GM12874 (cell line): ENCODE data around the gene PRSS12.

Experiments
- TF ChIP-seq, protein P1 (sequence below): IDR thresholded peaks from 2 replicates; pipeline ENCODE4 v1.5.1; 2011; ENCODE audit warnings: low read depth, mild to moderate bottlenecking, control low read depth, low read length, moderate library complexity; ENCODE audit not compliant: insufficient read depth

The PRSS12 gene

DNA sequence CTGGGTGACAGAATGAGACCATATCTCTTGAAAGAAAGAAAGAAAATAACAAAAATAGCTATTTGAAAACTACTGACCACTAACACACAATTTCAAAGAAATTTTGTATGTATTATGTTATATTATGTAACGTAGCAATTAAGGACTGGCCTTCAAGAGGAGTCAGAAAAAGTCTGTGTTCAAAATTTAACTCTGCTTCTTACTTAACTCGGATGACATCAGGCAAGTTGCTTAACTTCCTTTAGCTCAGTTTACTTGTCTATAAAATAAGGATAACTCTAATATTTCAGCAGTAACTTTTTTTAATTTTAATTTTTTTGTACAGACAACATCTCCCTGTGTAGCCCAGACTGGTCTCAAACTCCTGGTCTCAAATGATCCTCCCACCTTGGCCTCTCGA, 14.6 kb upstream of the PRSS12 start:
- TF ChIP-seq, protein P1, sequence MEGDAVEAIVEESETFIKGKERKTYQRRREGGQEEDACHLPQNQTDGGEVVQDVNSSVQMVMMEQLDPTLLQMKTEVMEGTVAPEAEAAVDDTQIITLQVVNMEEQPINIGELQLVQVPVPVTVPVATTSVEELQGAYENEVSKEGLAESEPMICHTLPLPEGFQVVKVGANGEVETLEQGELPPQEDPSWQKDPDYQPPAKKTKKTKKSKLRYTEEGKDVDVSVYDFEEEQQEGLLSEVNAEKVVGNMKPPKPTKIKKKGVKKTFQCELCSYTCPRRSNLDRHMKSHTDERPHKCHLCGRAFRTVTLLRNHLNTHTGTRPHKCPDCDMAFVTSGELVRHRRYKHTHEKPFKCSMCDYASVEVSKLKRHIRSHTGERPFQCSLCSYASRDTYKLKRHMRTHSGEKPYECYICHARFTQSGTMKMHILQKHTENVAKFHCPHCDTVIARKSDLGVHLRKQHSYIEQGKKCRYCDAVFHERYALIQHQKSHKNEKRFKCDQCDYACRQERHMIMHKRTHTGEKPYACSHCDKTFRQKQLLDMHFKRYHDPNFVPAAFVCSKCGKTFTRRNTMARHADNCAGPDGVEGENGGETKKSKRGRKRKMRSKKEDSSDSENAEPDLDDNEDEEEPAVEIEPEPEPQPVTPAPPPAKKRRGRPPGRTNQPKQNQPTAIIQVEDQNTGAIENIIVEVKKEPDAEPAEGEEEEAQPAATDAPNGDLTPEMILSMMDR, result no peak

DNA sequence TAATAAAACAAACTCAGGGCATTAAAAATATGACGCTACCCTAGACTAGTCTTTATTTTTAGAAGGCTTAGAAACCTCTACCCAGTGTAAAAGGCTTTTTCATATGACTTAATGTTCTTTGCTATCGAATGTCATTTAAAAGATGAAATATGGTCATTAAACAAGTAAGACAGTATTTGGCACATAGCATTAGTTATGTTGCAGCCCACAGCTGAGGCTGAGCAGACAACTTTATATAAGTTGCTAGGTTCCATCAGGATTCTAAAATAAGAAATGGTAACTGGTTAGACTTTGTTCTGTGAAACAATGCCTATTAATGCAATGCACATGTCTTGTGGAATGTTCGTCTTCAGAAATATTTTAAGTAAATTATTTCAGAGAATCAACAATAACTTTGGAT, 10.4 kb upstream of the PRSS12 start:
- TF ChIP-seq, protein P1, result no peak

DNA sequence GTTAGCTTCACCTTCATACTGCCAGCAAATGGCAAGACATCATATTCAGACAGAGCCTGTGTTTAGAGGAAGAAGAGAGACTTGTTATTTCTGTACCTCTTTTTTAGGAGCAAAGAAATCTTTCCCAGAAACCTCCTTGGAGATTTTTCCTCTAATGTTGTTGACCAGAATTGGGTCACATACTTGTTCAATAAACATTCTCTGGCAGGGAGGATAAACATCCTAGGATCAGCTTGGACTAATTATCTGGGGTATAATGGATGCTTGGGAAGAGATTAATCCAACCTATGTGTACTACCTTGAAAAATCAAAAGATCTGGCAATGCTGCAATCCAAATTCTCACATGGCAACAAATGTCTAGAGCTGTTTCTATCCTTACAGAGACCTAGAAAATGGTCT, 8.4 kb upstream of the PRSS12 start:
- TF ChIP-seq, protein P1, result no peak

DNA sequence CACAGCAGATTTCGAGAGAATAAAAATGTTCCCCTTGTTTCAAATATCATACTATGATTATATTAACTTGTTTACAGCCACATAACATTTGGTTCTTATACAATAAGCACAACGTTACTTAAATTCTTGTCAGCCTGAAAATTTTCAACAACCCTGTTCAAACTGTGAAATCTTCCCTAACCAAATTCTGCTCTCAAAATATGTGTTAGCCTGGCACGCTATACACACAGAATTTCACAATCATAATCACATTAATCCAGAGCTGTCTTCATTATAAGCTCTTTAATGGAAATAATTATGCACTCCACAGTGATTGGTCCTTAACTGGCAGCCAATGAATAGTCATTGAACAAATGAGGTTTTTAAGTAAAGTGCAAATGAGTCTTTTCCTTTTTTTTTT, 7.3 kb upstream of the PRSS12 start:
- TF ChIP-seq, protein P1, result no peak

DNA sequence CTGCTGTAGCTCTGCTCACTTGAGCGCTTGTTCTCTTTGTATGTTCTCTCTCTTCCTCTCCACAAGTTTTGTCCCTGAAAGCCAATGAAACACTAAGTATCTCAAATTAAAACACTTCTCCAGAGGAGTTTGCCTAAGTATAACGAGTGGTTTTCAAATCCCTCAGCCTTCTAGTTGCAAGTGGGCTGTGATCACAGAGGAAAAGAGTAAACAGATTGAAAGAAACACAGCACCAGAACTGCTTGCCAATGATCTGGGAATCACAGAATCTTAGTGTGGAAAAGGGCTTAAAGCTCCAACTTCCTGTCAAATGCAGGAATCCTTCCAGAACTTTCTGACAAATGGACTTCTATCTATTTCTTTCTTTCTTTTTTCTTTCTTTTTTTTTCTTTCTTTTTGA, 4.8 kb upstream of the PRSS12 start:
- TF ChIP-seq, protein P1, result no peak

DNA sequence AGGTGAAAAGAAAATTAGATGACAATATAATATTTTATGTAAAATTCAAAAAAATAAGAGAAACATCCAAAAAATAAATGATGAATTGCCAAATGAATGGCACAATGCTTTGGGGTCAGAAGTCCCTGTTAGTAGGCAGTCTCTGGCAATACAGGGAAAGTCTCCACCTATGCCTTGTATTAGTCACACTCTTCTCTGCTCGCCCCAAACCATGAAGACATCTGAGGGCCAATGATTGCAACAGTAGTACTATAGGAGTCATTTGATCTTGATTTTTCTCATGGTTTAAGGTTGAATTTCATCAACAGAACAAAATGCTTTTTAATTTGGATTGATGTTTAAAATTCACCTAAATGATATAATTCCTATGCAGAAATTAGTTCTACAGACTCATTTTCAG, 3.9 kb upstream of the PRSS12 start:
- TF ChIP-seq, protein P1, result no peak

DNA sequence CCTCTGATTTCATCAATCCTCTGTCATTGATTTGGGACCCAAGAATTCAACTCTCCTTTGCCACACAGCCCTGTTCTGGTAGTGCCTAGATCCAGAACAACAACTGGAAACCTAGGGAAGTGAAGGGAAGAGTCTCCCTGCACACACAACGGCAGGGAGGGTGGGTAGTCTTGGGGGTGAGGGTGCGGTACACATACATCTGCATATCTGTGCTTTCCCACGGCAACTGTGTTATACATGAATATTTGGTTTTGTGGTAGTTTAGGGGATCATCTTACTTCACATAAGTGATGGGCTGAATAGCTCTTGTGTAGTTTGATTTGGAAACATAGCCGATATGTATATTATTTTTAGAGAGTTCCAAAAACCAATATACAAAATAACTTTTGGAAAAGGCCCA, 3.3 kb upstream of the PRSS12 start:
- TF ChIP-seq, protein P1, result no peak

DNA sequence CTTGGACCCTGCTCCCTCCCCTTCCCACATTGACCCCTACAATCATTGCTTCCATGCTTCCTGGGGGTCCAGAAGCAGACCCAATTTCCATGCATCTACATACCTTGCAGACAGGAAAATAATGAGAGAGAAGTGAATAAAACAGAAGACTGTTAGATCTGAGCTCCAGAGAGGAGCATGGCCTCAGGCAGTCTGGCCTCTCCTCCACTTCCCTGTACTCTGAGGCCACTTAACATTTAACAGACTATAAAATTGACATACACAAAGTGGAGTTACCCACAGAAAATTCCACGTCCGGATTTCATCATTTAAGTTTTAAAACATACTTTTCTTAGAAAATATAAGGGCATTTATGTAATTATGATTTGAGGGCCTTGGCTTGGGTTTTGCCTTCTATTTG, 2.1 kb upstream of the PRSS12 start:
- TF ChIP-seq, protein P1, result no peak
